HG03108 (cell line): ENCODE measurements around the gene SUPT6H.
"Not testable (repeated sequence)": the region's sequence is repeated elsewhere in the genome, so short reads cannot be mapped to it uniquely, and the experiment has no call there.

Experiments used
- ATAC-seq: cut with Tn5 transposase; IDR thresholded peaks from one replicate; pipeline ENCODE4 v1.9.1; 2021; ENCODE audit warnings: moderate library complexity; ENCODE audit not compliant: unreplicated experiment

The SUPT6H gene

GRCh38 chr17:28735242-28735722 is 73.3 kb downstream of the SUPT6H start:
- no peak for ATAC-seq

- not testable (repeated sequence) for ATAC-seq
Observed at GRCh38 chr17:28735913-28736769, 74.1 kb downstream of the SUPT6H start.

- ATAC-seq = no peak
Observed at GRCh38 chr17:28737316-28737715, 75.3 kb downstream of the SUPT6H start.

- ATAC-seq = peak; percentile 73
Observed at GRCh38 chr17:28737770-28738679, 76.0 kb downstream of the SUPT6H start.

- ATAC-seq = peak; percentile 27
Observed at GRCh38 chr17:28738680-28739384, 76.8 kb downstream of the SUPT6H start.

GRCh38 chr17:28740406-28741357 is 78.7 kb downstream of the SUPT6H start:
- no peak for ATAC-seq

- no peak for ATAC-seq
Observed at GRCh38 chr17:28741358-28742349, 79.6 kb downstream of the SUPT6H start.

GRCh38 chr17:28743243-28744103 is 81.5 kb downstream of the SUPT6H start, which contains the start of gene TRAF4:
Gene TRAF4, plus strand, starts transcription at chr17:28744011. Its CDS starts 102 bp downstream, at chr17:28744113.
- ATAC-seq = peak; percentile 52

- ATAC-seq = no peak
Observed at GRCh38 chr17:28744104-28744971, 82.3 kb downstream of the SUPT6H start.

GRCh38 chr17:28744972-28745785 is 83.2 kb downstream of the SUPT6H start:
- ATAC-seq = no peak

- ATAC-seq = no peak
Observed at GRCh38 chr17:28745786-28746411, 83.9 kb downstream of the SUPT6H start.

GRCh38 chr17:28746611-28747050 is 84.6 kb downstream of the SUPT6H start:
- ATAC-seq = no peak

- ATAC-seq = no peak
Observed at GRCh38 chr17:28747051-28747691, 85.2 kb downstream of the SUPT6H start.

GRCh38 chr17:28747801-28748750 is 86.1 kb downstream of the SUPT6H start:
- no peak for ATAC-seq
